Smooth muscle cell (in vitro differentiated cells): Measurements from ENCODE around the gene SMIM1. TPM values are rescaled to one million over a fixed set of nuclear protein-coding genes. Genes with fewer than 3 reads are reported as not detected.

Experiments
- DNase-seq: peaks from one replicate; lab custom pipeline; 2025; ENCODE audit not compliant: unreplicated experiment; lab: John Stamatoyannopoulos, UW
- H2AFZ ChIP-seq: fragments of 200-600 bp; sonication (generic); 2 replicates; pipeline ENCODE4 v1.6.0; 2016; ENCODE audit warnings: antibody characterized with exemption, low read depth, mild to moderate bottlenecking
- H3F3A ChIP-seq: fragments of 200-600 bp; sonication (generic); 2 replicates; pipeline ENCODE4 v1.6.0; 2017; ENCODE audit warnings: antibody characterized with exemption, low read depth
- H3K27ac ChIP-seq: fragments of 200-600 bp; sonication (generic); 2 replicates; pipeline ENCODE4 v1.5.1; 2016; ENCODE audit warnings: low read depth, mild to moderate bottlenecking
- H3K27me3 ChIP-seq: fragments of 200-600 bp; sonication (generic); 2 replicates; pipeline ENCODE4 v1.6.1; 2016; ENCODE audit warnings: low read depth, mild to moderate bottlenecking
- H3K36me3 ChIP-seq: fragments of 200-600 bp; sonication (generic); 2 replicates; pipeline ENCODE4 v1.5.1; 2016; ENCODE audit warnings: low read depth
- H3K4me1 ChIP-seq: fragments of 200-600 bp; sonication (generic); 2 replicates; pipeline ENCODE4 v1.5.1; 2016; ENCODE audit warnings: low read depth
- H3K4me2 ChIP-seq: fragments of 200-600 bp; sonication (generic); 2 replicates; pipeline ENCODE4 v1.6.0; 2016; ENCODE audit warnings: mild to moderate bottlenecking
- H3K4me3 ChIP-seq: fragments of 200-600 bp; sonication (generic); 2 replicates; pipeline ENCODE4 v1.5.1; 2016; ENCODE audit warnings: mild to moderate bottlenecking
- H3K79me2 ChIP-seq: fragments of 200-600 bp; sonication (generic); 2 replicates; pipeline ENCODE4 v1.6.0; 2016; ENCODE audit warnings: low read depth, mild to moderate bottlenecking
- H3K9ac ChIP-seq: fragments of 200-600 bp; sonication (generic); 2 replicates; pipeline ENCODE4 v1.6.0; 2016; ENCODE audit warnings: low read depth
- H3K9me3 ChIP-seq: fragments of 200-600 bp; sonication (generic); replicated peaks from 2 replicates; pipeline ENCODE4 v1.5.1; 2016; ENCODE audit warnings: low read depth
- H4K20me1 ChIP-seq: fragments of 200-600 bp; sonication (generic); 2 replicates; pipeline ENCODE4 v1.6.0; 2016; ENCODE audit warnings: low read depth
- WGBS: methylation state at CpG from one replicate; pipeline ENCODE4 v1.1.7; 2016; ENCODE audit warnings: low lambda C conversion rate; 5-methylcytosine and 5-hydroxymethylcytosine counted together
- polyA plus RNA-seq: library from polyadenylated mRNA; unstranded; fragments of >200 nt; fragmentation: Nextera tagmentation; extraction: Ambion mirVana; gene quantifications from 2 replicates; pipeline ENCODE4 v1.2.1, GENCODE V29; 2016
- total RNA-seq: library from RNA; depleted of rRNA; stranded (reverse); fragments of >200 nt; gene quantifications from 2 replicates; pipeline ENCODE4 v1.2.3, GENCODE V29; 2014
- TF ChIP-seq, protein P1 (sequence below): fragments of 200-600 bp; sonication (generic); IDR thresholded peaks from 2 replicates; pipeline ENCODE4 v1.5.1; 2017; ENCODE audit warnings: borderline replicate concordance, mild to moderate bottlenecking, antibody characterized with exemption; ENCODE audit not compliant: insufficient read depth, poor library complexity, severe bottlenecking

The SMIM1 gene
- total and polyA plus RNA-seq, 2 experiments from 2014 or later, result 1.3 to 14.9 TPM

DNA sequence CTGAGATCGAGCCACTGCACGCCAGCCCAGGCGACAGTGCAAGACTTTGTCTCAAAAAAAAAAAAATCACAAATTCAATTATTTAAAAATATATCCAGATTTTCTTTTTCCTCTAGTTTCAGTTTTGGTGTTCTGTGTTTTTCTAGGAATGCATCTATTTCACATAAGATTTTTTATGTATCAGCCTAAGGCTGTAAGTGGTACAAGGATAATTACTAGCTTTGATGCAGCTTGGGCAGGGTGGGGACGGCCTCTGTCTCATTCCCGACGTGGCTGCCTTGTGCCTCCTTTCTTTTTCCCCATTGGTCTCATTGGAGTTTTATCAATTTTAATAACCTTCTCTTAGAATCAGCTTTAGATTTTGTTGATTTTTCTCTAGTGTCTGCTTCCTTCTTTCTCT, 13.4 kb upstream of the SMIM1 start:
- Histone ChIP-seq H3K36me3 (no peaks in the 10 kb centered on the region), H2AFZ (no peak overlapping the region), H3K4me1 (no peaks in the 10 kb centered on the region), H3K9me3 (no peaks in the 10 kb centered on the region), H4K20me1 (no peaks in the 10 kb centered on the region), H3K4me2 (no peak overlapping the region), H3F3A (no peaks in the 10 kb centered on the region), H3K79me2 (no peaks in the 10 kb centered on the region), H3K27me3 (no peaks in the 10 kb centered on the region), H3K9ac (no peak overlapping the region), H3K4me3 (no peak overlapping the region), H3K27ac (no peak overlapping the region)
- no peak for DNase-seq
- WGBS, result 80% methylated on average over 6 of the region's 6 CpGs
- TF ChIP-seq, protein P1, sequence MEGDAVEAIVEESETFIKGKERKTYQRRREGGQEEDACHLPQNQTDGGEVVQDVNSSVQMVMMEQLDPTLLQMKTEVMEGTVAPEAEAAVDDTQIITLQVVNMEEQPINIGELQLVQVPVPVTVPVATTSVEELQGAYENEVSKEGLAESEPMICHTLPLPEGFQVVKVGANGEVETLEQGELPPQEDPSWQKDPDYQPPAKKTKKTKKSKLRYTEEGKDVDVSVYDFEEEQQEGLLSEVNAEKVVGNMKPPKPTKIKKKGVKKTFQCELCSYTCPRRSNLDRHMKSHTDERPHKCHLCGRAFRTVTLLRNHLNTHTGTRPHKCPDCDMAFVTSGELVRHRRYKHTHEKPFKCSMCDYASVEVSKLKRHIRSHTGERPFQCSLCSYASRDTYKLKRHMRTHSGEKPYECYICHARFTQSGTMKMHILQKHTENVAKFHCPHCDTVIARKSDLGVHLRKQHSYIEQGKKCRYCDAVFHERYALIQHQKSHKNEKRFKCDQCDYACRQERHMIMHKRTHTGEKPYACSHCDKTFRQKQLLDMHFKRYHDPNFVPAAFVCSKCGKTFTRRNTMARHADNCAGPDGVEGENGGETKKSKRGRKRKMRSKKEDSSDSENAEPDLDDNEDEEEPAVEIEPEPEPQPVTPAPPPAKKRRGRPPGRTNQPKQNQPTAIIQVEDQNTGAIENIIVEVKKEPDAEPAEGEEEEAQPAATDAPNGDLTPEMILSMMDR, result no peak

DNA sequence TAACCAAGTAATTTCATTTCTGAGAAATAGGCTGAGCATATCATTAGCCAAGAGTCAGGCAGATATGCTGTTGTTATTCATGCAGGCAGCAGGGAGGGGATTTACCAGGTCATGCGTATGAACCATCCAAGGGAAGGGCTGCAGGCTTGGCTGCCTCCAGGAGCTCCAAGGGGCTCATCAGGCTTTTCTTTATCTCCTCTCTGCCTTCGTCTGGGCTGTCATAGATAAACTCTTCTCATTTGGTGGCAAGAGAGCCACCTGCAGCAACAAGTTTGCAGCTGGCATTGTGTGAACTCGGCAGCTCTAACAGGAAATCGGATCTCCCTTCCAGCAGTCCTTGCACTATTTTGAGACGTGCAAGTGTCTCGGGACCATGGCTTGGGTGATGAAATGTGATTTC, 12.8 kb upstream of the SMIM1 start:
- H3K9ac ChIP-seq, result no peak overlapping the region
- H3K79me2 ChIP-seq, result no peaks in the 10 kb centered on the region
- H3K4me1 ChIP-seq, result no peaks in the 10 kb centered on the region
- no peak overlapping the region for H3K27ac ChIP-seq
- H4K20me1 ChIP-seq, result no peaks in the 10 kb centered on the region
- H2AFZ ChIP-seq, result no peak overlapping the region
- WGBS, result 77% methylated on average over 6 of the region's 6 CpGs
- DNase-seq, result no peak
- TF ChIP-seq, protein P1, result no peak
- H3F3A ChIP-seq, result no peaks in the 10 kb centered on the region
- H3K4me2 ChIP-seq, result no peak overlapping the region
- no peak overlapping the region for H3K4me3 ChIP-seq
- no peaks in the 10 kb centered on the region for H3K9me3 ChIP-seq
- no peaks in the 10 kb centered on the region for H3K27me3 ChIP-seq
- no peaks in the 10 kb centered on the region for H3K36me3 ChIP-seq

DNA sequence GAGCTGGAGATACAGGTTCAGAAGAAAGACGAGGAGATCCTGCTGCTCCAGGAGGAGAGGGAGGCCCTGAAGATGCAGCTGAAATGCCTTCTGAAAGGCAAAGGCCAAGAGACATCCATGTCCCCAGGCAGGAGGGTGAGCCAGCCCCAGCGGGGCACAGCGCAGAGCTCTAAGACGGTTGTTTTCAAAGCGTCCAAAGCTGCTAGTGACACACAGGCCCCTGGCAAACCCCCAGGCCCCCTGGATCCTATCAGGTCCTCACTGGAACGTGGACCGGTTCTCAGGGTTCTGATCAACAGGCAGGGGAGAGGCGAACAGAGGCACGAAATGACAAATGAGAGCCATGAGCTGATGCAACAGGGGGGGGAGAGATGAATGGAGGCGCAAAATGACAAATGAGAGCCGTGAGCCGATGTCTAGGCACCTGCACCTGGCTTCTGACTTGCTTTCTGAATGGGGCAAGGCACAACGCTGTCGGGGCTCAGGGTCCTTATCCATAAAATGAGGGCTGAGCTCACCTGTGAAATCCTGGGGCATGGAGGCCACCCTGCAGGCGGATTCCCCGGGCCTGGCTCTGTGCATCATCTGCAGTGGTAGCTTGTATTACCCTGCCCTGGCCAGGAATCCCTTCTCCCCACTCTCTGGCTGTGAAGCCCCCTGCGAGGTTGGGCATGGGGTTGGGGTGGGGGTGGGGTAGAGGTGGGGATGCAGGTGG, 11.1 kb upstream of the SMIM1 start:
- H3K9me3 ChIP-seq, result no peaks in the 10 kb centered on the region
- WGBS, result 90% methylated on average over 17 of the region's 17 CpGs
- H3K79me2 ChIP-seq, result no peaks in the 10 kb centered on the region
- no peak overlapping the region for H3K4me2 ChIP-seq
- no peak overlapping the region for H3K27ac ChIP-seq
- H3K9ac ChIP-seq, result no peak overlapping the region
- no peak for DNase-seq
- no peaks in the 10 kb centered on the region for H3F3A ChIP-seq
- no peaks in the 10 kb centered on the region for H3K4me1 ChIP-seq
- no peak overlapping the region for H2AFZ ChIP-seq
- H3K36me3 ChIP-seq, result no peaks in the 10 kb centered on the region
- H4K20me1 ChIP-seq, result no peaks in the 10 kb centered on the region
- TF ChIP-seq, protein P1, result no peak
- H3K4me3 ChIP-seq, result no peak overlapping the region
- no peaks in the 10 kb centered on the region for H3K27me3 ChIP-seq
